Colonic mucosa (tissue), 4 donors: ENCODE measurements around the gene AUTS2. TPM values are rescaled to one million over a fixed set of nuclear protein-coding genes. Genes with fewer than 3 reads are reported as not detected.

Experiments
- DNase-seq: peaks from one replicate; pipeline ENCODE4 v3.0.0-alpha.2; 2020
- H3K27ac ChIP-seq: fragments of 200-600 bp; one replicate; pipeline ENCODE4 v1.8.0; 2021
- H3K27me3 ChIP-seq: fragments of 200-600 bp; one replicate; pipeline ENCODE4 v1.8.0; 2021
- H3K36me3 ChIP-seq: fragments of 200-600 bp; one replicate; pipeline ENCODE4 v1.8.0; 2021
- H3K4me1 ChIP-seq: fragments of 200-600 bp; one replicate; pipeline ENCODE4 v1.8.0; 2021; ENCODE audit warnings: mild to moderate bottlenecking
- H3K4me3 ChIP-seq: fragments of 200-600 bp; one replicate; pipeline ENCODE4 v1.8.0; 2021
- H3K9ac ChIP-seq, 2 donors: one replicate each; pipeline ENCODE4 v1.7.0; 2013; ENCODE audit warnings: control low read depth in 2 of 2, low read depth in 2 of 2, low read length in 2 of 2
- H3K9me3 ChIP-seq: fragments of 200-600 bp; one replicate; pipeline ENCODE4 v1.8.0; 2021
- CTCF ChIP-seq: fragments of 200-600 bp; IDR thresholded peaks from one replicate; pipeline ENCODE4 v1.8.0; 2022; ENCODE audit warnings: antibody characterized with exemption, mild to moderate bottlenecking
- intact Hi-C: fragments of 100-400 bp; cut with DNase I; formaldehyde crosslinking; loops from one replicate; pipeline ENCODE4 v1.14.1; 2022
- total RNA-seq, 2 donors: library from RNA; stranded (reverse); fragmentation: NEBNext Ultra II Directional in 1 of 2; extraction: Animal tissue kit (Norgen Biotek cat#: 25700) in 1 of 2; gene quantifications; one replicate each; pipeline ENCODE4 v1.2.1, GENCODE V29; 2021
- donor health status: healthy.
- donor health status: DM: no; HTN: no; CAD: no.
- donor health status: DM: no; HTN: no; CAD: no.

AUTS2 gene
- total RNA-seq, 2 donors from 2014 or later, result 39.8 to 42.3 TPM

GRCh38 chr7:70346844-70347462, 748.7 kb downstream of the AUTS2 start:
- Histone ChIP-seq H3K9ac (no peak overlapping the region), H3K9me3 (no peaks in the 10 kb centered on the region), H3K27ac (no peak overlapping the region), H3K4me1 (no peaks in the 10 kb centered on the region), H3K27me3 (no peaks in the 10 kb centered on the region), H3K36me3 (no peaks in the 10 kb centered on the region), H3K4me3 (no peak overlapping the region)
- intact Hi-C loops, result no loop called here
- no peak for DNase-seq
- no peak for TF ChIP-seq CTCF

GRCh38 chr7:70347463-70348254, 749.4 kb downstream of the AUTS2 start:
- no peak for DNase-seq
- Histone ChIP-seq H3K9me3 (no peaks in the 10 kb centered on the region), H3K4me3 (no peak overlapping the region), H3K27me3 (no peaks in the 10 kb centered on the region), H3K36me3 (no peaks in the 10 kb centered on the region), H3K27ac (no peak overlapping the region), H3K4me1 (no peaks in the 10 kb centered on the region), H3K9ac (no peak overlapping the region)
- intact Hi-C loops, result no loop called here
- TF ChIP-seq CTCF, result no peak

GRCh38 chr7:70349031-70349430, 750.8 kb downstream of the AUTS2 start:
- Histone ChIP-seq H3K9ac (no peak overlapping the region), H3K27ac (no peak overlapping the region), H3K36me3 (no peaks in the 10 kb centered on the region), H3K27me3 (no peaks in the 10 kb centered on the region), H3K4me1 (no peaks in the 10 kb centered on the region), H3K9me3 (no peaks in the 10 kb centered on the region), H3K4me3 (no peak overlapping the region)
- TF ChIP-seq CTCF, result no peak
- intact Hi-C loops, result no loop called here
- DNase-seq, result no peak

GRCh38 chr7:70349819-70350218, 751.5 kb downstream of the AUTS2 start:
- Histone ChIP-seq H3K36me3 (no peaks in the 10 kb centered on the region), H3K4me1 (no peaks in the 10 kb centered on the region), H3K27me3 (no peaks in the 10 kb centered on the region), H3K9ac (no peak overlapping the region), H3K27ac (no peak overlapping the region), H3K4me3 (no peak overlapping the region), H3K9me3 (no peaks in the 10 kb centered on the region)
- no peak for DNase-seq
- intact Hi-C loops, result no loop called here
- TF ChIP-seq CTCF, result no peak

- intact Hi-C loops, result no loop called here
- TF ChIP-seq CTCF, result no peak
These were observed 753.8 kb downstream of the AUTS2 start for GRCh38 chr7:70352088-70352487.

More at GRCh38 chr7:70352088-70352487, 753.8 kb downstream of the AUTS2 start:
- Histone ChIP-seq H3K4me1 (no peaks in the 10 kb centered on the region), H3K4me3 (no peak overlapping the region), H3K27ac (no peak overlapping the region), H3K9ac (no peak overlapping the region), H3K9me3 (no peaks in the 10 kb centered on the region), H3K36me3 (no peaks in the 10 kb centered on the region), H3K27me3 (no peaks in the 10 kb centered on the region)
- DNase-seq, result no peak
